HG03095 (cell line): ENCODE results near the gene SUPT7L.
"Not testable (repeated sequence)": the region's sequence is repeated elsewhere in the genome, so short reads cannot be mapped to it uniquely, and the experiment has no call there.

Experiments
- ATAC-seq: cut with Tn5 transposase; IDR thresholded peaks from one replicate; pipeline ENCODE4 v1.9.1; 2021; ENCODE audit warnings: moderate library complexity; ENCODE audit not compliant: unreplicated experiment

SUPT7L gene

DNA sequence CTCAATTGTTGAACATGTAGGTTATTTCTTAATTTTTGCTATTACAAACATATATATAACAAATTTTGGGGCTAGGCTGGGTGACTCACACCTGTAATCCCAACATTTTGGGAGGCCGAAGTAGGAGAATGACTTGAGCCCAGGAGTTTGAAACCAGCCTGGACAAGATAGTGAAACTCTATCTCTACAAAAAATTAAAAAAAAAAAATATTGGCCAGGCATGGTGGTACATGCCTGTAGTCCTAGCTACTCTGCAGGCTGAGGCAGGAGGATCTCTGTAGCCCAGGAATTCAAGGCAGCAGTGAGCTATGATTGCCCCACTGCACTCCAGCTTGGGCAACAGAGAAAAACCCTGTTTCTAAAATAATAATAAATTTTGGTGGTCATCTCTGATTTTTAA lies 23.8 kb upstream of the SUPT7L start:
- ATAC-seq: no peak

DNA sequence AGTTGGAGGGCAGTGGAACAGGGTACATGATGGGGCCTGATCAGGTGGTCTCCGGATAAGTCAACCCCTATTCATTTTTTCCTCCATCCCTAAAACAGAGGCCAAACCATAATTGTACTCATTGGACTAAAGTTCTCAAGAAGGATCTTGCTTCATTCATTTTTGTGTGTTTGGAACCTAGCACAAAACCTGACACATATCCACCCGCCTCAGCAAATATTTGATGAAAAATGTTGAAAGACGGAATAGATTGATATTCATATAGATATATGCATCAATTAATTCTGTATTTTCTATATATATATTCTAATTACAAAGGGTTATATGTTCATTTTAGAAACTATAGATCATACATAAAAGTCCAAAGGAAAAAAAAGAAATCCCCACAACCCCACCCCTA lies 22.2 kb upstream of the SUPT7L start:
- ATAC-seq: no peak

DNA sequence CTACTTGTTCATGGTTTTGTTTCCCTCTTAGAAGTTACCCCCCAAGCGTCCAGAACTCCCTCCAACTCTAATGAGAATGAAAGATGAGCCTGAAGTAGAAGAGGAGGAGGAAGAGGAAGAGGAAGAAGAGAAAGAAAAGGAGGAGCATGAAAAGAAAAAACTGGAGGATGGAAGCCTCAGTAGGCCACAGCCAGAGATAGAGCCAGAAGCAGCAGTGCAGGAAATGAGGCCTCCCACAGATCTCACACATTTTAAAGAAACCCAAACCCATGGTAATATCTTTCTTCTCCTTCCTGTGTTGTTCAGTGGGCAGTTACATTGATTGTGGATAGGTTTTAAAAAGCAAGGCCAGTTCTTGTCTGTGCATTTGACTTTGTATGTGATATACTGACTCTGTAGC lies 21.6 kb upstream of the SUPT7L start:
- ATAC-seq: not testable (repeated sequence)

DNA sequence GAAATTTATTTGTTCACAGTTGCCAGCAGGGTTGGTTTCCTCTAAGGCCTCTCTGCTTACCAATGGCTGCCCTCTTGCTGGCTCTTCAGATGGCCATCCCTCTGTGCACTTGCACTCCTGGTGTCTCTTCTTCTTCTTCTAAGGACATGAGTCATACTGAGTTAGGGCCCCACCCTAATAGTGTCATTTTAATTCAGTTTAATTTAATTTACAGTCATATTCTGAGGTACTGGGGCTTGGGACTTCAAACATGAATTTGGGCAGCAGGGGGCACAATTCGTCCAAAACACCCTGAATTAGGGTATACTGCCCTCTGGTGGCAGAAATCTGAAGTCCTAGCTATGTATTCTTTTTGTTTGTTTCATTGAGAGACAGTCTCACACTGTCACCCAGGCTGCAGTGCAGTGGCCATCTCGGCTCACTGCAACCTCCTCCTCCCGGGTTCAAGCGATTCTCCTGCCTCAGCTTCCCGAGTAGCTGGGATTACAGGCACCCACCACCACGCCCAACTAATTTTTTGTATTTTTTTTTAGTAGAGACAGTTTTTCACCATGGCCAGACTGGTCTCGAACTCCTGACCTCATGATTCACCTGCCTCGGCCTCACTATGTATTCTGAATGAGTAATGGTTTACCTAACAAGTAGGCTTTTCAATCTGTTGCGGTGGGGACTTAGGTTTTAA lies 20.1 kb upstream of the SUPT7L start:
- ATAC-seq: peak; percentile 59

DNA sequence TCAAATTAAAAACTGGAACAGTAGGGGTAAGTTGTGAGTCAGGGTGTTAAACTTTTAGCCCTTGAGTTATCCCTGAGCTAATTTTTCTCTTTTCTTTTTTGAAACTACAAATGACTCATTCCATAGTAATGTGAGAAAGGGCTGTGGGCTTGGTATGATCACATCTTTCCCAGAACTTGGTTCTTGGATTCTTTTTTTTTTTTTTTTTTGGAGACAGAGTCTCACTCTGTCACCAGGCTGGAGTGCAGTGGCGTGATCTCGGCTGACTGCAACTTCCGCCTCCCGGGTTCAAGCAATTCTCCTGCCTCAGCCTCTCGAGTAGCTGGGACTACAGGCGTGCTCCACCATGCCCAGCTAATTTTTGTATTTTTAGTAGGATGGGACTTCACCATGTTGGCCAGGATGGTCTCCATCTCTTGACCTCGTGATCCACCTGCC lies 18.9 kb upstream of the SUPT7L start:
- ATAC-seq: not testable (repeated sequence)

DNA sequence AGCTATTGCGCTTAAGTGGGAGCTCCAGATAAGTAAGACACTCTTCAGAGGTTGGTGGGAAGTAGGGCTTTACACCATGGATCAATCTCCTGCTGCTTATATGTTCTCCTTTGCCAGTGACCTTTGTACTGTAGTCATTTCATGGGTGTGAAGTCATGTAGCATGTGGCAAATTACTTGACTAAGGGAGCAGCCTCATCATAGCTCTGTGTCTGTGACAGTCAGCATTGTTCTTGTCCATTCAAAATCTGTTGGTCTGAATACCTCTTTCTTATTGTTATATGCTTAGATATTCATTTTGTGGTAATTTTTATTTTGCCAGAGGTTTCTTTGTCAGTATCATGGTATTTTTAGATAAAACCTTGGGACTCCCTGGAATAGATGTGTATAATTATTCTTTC lies 18.4 kb upstream of the SUPT7L start:
- no peak for ATAC-seq

DNA sequence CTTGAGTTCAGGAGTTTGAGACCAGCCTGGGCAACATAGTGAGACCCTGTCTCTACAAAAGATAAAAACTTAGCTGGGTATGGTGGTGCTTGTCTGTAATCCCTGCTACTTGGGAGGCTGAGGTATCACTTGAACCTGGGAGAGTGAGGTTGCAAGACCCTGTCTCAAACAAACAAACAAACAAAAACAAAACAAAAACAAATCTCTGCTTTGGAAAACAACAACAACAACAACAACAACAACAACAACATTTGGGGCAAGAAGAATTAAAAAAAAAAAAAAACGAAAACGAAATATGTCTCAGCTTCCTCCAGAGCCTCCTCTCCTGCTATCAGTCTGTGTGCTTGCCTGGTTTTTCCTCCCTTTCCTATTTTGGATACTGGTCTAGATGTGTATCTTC lies 17.2 kb upstream of the SUPT7L start:
- ATAC-seq: no peak

DNA sequence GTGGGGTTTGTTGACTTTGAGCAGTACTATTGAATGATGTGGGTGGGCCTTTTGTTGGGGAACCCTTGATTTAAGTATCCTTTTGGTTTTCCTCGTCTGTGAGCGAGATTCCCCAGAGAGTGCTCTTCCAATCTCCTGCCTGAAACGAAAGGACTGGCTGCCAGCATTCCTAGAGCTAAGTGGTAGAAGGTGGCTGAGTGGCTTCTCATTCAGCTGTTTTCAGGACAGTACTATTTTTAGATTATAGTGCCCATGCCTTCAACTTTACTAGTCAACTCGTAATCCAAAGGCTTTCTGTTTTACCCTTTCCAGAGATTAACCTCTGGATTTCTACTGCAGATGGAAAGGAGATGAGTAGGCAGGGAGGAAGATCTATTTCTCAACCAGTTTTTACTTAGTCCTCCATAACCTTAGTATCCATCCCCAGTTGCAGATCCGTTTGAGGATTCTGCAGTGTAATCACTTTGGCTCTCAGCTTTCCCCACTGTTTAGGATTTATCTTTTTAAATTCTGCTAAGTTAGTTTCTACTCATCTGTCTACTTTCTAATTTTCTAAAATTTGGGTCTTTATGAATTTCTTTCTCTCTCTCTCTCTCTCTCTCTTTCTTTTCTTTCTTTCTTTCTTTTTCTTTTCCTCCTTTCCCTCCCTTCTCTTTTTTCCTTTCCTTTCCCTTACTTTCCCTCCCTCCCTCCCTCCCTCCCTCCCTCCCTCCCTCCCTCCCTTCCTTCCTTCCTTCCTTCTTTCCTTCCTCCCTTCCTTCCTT lies 9.5 kb upstream of the SUPT7L start:
- ATAC-seq: no peak

DNA sequence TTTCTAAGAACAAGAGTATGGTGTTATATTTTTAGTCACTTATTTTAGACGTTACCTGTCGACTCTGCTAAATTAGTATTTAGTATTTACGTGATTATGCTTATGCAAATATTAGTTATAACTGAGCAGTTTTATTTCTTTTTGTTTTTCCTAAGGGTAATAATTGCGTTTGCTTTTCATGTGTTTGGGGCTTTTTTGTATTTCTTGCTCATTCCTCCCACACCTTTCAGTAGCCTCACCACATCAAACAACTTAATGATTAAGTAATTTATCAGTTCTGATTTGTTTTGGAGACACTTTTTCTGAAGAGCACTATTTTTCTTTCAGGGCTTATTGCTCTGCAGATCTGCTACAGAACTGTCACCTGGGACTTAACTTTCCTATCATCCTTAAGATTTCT lies 7.8 kb upstream of the SUPT7L start:
- no peak for ATAC-seq

DNA sequence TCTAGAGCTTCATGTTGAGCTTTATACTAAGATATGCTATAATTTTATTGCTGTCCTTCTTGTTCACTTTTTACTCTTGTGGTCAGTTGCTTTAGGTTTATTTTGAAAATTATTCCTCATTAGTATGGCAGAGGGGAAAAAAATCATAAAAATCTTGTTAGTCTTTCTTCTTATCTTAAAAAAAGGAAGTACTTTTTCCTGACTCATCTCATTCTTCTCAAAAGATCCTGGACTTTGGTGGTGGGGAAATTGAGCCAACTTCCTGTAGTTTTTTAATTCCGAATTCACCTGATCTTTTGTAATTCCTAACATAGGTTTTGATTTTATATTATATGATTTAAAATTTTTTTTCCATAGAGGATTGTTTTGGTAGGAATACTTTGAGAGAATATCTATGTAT lies 4.0 kb upstream of the SUPT7L start:
- ATAC-seq: no peak

DNA sequence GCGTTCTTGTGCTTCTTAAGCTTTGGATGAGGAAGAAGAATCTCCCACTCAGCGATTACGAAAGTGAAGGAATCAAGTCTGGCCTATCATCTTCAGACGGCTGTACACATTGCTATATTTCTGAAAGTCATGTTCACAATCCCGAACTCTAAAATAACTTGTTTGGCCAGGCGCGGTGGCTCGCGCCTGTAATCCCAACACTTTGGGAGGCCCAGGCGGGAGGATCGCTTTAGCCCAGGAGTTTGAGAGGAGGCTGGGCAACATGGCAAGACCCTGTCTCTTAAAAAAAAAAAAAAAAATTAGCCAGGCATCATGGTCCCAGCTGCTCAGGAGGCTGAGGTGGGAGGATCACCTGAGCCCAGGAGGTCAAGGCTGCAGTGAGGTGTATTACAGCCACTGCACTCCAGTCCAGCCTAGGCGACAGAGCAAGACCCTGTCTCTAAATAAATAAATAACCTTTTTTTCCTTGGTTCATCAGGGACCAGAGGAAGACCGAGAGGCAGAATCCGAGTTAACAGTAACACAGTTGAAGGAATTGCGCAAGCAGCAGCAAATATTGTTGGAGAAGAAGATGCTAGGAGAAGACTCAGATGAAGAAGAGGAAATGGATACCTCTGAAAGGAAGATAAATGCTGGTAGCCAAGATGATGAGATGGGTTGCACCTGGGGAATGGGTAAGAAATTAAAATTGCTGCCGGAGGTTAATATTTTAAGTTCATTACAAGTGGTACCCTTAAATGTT lies 1.4 kb upstream of the SUPT7L start:
- ATAC-seq: no peak

DNA sequence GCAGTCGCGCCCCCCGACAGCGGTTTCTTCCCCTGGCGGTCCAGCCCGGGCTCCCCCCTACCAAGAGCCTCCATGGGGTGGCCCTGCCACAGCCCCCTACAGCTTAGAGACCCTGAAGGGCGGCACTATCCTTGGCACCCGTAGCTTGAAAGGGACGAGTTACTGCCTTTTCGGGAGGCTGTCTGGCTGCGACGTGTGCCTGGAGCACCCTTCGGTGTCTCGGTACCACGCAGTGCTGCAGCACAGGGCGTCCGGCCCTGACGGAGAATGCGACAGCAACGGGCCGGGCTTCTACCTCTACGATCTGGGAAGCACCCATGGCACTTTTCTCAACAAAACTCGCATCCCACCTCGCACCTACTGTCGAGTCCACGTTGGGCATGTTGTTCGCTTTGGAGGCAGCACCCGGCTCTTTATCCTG lies 750 bp upstream of the SUPT7L start:
- ATAC-seq: no peak

DNA sequence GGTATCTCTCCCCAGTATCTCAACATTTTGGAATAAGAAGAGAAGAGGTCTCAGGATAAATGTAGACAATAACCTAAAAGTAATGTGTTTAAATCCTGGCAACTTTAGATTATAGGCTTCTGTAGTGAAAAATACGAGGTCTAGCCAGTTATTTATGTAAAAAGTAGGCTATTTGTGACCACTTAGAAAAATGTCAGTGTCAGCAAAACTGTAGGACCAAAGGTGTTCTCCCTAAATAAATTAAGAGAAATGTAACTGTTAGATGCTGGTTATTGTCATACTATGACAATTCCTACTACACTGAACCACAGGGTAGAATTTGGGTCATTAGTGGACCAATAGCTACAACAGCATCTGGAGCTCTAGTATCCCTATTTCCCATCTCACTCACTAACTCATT lies 2.0 kb downstream of the SUPT7L start:
- no peak for ATAC-seq

DNA sequence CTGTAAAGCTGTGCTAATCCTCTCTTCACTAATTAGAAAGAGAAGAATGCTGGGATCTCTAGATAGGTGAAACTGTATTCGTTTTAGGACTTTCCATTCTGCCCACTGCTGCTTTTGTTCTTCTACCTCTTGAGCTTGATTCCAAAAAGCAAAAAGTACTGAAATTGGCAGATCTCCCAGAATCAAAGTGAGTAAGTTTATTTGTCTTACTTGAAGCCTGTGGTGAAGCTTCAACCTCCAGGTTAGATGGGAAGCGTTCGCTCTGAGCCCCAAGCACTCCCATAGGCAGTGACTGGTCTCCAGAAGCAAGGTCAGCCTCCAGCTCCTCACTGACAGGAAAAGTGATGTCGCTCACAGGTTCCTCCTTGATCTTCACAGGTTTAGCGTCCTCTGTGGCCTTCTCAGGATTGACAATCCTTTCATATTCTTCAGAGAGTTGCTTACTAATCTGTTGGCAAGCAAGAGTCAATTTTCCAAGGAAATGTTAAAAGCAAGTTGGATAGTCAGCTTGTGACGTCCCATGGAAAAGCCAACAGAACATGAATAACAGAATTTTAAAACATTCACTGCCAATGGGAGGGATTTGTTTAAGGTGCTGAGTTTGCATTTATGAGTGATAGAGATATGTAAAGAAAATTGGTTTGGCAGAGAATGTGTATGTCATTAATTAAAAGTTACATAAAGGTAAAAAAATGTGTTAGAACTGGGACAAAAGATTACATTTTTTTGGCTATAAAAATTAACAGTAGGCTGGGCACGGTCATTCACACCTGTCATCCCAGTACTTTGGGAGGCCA lies 8.1 kb downstream of the SUPT7L start:
- no peak for ATAC-seq

DNA sequence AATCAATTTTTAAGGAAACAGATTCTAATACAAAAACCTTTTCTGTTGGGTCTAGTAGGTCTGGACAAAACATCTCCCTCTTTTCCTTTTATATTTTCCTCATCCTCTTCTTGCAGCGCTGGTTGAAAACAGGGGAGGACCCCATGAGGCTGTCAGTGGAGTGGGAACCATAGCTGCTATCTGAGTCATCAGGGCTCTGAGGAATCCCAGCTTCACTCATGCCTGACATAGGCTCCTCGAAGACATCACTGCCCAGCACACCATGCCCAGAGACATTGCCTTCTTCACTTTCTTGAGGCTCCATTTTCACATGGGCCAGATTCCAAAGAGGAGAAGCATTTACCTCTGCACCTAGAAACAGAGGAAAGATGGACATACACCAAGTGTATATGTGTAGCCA lies 10.0 kb downstream of the SUPT7L start:
- no peak for ATAC-seq

DNA sequence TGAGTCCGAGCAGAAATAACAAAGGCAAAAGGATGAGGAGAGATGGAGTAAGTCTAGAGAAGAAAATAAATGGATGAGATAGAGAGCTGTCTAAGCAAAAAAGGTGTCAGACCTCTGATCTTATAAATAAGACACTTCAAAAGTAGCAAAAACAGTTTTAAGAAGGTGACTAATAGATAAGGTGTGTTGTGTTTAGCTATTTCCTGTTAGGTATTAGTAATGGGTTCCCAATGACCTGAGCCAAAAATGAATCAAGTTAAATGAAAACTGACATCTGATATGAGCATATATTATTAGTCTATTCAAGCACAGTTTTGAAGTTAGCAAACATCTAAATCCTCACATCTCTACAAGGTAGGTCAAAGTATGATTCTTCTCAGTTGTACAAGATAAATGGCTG lies 10.6 kb downstream of the SUPT7L start:
- no peak for ATAC-seq

DNA sequence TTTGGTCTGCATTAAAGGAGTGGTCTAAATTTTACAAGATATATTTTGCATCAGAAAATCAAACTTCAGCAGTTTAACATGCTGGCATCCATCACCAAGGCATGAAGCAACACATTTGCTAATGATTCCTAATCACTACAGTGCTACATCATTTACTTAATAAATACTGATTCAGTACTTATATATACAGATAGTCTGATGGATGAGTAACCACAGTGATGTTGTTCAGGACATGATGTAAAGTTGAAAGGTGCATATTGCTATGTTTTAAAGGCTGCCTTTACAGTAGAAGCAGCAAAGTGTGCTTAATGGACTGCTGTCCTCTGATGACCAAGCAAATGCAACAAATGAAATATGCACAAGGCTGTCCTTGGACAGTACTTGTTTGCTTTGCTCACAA lies 11.1 kb downstream of the SUPT7L start:
- no peak for ATAC-seq

DNA sequence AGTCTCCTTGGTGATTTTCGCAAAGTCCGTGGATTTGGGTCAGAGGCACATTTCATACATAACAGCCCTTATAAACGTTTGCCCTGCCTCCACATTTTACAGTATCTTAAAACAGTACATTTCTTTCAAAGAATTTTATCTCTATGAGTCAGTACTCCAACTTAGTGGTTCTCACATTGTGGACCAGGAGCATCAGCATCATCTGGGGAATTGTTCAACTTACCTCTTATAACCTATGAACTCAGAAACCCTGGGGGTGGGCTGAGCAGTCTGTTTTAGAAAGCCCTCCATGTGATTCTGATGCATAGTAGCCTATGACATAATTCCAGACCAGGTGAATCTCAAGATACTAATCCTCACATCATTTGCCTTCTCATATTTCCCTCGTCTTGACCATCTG lies 12.4 kb downstream of the SUPT7L start:
- no peak for ATAC-seq

DNA sequence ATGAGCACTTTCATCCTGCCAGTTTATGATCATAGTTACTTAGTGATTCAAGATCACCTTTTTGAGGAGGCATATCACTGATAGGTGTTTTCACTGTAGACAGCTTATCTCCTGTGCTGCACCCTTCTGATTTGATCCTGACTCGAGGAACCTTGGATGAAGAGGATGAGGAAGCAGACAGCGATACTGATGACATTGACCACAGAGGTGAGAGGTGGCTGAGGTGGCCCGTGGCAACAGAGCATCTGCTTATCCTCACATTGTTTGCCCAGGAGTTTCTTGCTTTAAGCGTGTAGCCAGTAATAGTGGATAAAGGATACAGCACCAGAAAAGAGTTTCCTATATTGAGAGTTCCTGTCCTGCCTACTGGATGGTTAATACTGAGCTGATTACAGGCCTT lies 15.7 kb downstream of the SUPT7L start:
- ATAC-seq: no peak

DNA sequence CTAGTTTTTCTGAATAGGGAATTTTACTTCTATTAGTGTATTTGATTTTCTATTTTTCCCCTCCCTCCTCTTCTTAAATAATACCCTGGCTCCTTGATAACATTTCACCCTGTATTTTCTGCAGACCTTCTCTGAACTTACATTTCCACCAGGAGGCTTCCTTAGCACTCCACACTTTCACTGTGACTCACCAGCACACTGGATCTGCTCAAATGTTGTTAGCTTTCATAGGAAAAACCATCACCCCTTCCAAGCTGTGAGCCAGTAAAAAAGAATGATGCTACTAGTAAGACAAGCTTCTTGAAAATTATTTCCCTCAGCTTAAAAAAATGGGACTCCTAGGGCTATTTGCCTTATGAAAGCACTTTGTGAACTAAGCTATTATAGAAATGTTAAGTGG lies 16.1 kb downstream of the SUPT7L start:
- no peak for ATAC-seq

DNA sequence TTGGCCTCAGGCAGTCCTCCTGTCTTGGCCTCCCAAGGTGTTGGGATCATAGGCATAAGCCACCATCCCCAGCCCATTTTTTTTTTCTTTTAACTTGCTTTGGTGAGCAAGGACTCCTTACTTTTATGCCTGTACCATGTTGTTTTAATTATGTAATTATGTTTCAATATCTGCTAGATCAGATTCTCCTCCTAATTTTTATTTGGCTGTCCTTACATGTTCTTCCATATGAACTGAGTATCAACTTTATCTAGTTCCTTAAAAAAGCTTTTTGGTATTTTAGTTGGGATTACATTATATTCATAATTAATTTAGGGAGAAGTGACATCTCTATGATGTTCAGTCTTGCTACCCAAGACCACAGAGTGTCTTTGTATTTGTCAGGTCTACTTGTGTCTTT lies 18.2 kb downstream of the SUPT7L start:
- ATAC-seq: no peak
